RWPE1 (cell line): Measurements from ENCODE around the gene TTYH1.

ENCODE experiments used
- CTCF ChIA-PET: fragments of 350-600 bp; sonication (Branson Sonifier 250); formaldehyde crosslinking; extraction: SDS; loops from one replicate; lab custom pipeline; 2021; lab: Yijun Ruan, JAX
- POLR2A ChIA-PET: fragments of 400-600 bp; formaldehyde crosslinking; extraction: SDS; loops from one replicate; lab custom pipeline; 2020; ENCODE audit warnings: antibody characterized with exemption; ENCODE audit not compliant: low non-redundant PET; lab: Yijun Ruan, JAX
- DNase-seq: peaks from one replicate; pipeline ENCODE4 v3.0.0; 2012; ENCODE audit warnings: low spot score
- H3K27ac ChIP-seq: fragments of 450-650 bp; 2 replicates; pipeline ENCODE4 v1.5.1; 2017
- CTCF ChIP-seq: fragments of 450-650 bp; conservative IDR thresholded peaks from 2 replicates; pipeline ENCODE4 v1.5.1; 2017; ENCODE audit warnings: low read depth, mild to moderate bottlenecking

The TTYH1 gene

GRCh38 chr19:54469496-54469934, 54.3 kb downstream of the TTYH1 start:
- no peak for DNase-seq
- CTCF ChIA-PET: no interaction called here
- POLR2A ChIA-PET: no interaction called here
- no peak for TF ChIP-seq CTCF
- H3K27ac ChIP-seq: peak overlapping the region; percentile 67

- ChIA-PET POLR2A (no interaction called here), CTCF (no interaction called here)
- peak overlapping the region; percentile 67 for H3K27ac ChIP-seq
- TF ChIP-seq CTCF: no peak
- DNase-seq: no peak
These were observed 55.1 kb downstream of the TTYH1 start for GRCh38 chr19:54470276-54470887.

DNA sequence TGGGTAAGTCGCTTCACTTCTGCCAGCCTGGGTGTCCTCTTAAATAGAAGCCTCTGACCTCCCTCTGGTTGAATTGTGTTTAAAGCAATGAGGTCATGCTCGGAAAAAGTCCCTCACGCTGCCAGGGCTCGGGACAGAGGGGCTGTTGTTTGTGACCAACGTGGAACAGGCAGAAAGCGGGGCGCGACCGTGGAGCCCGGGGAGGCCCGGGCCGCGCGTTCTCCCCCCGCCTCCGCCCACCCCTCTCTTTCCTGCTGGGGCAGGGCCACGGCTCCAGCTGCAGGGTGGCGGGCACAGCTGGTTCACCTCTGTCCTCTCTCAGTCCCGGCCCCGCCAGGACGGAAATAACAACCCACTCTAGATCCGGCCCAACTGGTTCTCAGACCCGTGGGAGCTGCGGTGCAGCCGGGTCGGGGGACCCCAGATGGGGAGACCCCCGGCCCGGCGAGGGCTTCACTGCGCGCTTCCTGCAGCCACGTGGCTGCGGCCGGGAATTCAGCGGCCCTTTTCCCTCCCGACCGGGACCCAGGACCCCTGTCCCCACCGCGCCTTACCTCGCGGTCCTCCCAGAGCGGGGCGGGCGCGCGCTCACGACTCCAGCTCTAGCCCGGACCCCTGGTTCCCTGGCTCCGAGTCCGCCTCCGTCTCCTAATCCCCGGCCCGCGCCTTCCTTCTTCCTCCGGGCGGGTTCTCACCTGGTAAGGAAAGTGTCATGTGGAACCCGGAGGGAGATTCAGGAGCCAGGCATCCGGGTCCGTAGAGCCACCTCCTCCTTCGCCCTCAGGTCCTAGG, 55.9 kb downstream of the TTYH1 start:
- TF ChIP-seq CTCF: no peak
- ChIA-PET CTCF (interaction anchor here (1.0 kb wide), 1 partner anchor 11 kb away, joined by 3 read pairs; no protein-coding TSS in a partner anchor), POLR2A (no interaction called here)
- peak overlapping the region; percentile 65 for H3K27ac ChIP-seq
- DNase-seq: peak; percentile 47

DNA sequence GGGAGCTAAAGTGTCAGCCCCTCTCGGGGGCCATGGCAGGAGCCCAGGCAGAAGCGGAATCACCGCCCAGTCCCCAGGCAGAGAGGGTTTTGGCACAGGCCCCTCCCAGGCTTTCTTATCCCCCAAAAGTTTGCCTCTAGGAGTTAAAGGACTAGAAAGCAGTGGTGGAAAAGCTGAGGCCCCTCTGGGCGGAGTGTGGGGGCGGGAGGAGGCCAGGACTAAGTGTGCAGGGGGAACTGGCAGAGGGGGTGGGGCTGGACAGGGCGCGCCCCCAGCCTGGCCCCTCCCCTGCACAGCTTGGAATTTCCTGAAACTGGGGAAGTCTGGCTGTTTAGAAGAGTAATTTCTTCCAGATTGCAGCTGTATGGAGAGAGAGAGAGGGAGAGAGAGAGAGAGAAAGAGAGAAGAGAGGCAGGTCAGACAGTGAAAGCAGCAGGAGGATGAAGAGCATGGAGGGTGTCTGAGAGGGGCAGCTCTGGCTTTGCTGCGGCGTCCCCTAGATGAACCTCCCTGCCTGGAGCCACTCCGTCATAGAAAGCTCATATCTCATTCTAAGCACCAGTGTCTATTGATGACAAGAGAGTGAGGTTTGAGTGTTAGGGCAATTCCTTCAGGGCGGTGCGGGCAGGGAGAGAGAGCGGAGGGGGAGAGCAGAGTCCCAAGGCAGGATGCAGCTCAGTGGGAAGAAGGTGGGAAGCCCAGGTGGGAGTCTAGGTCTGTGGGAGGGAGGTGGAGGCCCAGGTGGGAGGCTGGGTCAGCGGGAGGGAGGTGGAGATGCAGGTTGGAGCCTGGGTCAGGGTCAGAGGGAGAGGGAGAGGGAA, 58.0 kb downstream of the TTYH1 start, which contains the start of gene CDC42EP5:
TSS of gene CDC42EP5 (minus strand) at position 226 of the 821 bp plus-strand sequence. CDS start 7,749 bp downstream, outside the sequence.
- peak within 1 kb of the TSS; percentile 83 for H3K27ac ChIP-seq
- DNase-seq: no peak
- ChIA-PET CTCF (interaction anchor here (0.5 to 1.5 kb wide), 5 partner anchors 8 to 949 kb away, joined by 3 to 5 read pairs (median 5); no protein-coding TSS in a partner anchor), POLR2A (interaction anchor here (1.4 kb wide), 1 partner anchor 10 kb away, joined by 4 read pairs; the partner anchor contains the start of gene LENG9)
- no peak for TF ChIP-seq CTCF

DNA sequence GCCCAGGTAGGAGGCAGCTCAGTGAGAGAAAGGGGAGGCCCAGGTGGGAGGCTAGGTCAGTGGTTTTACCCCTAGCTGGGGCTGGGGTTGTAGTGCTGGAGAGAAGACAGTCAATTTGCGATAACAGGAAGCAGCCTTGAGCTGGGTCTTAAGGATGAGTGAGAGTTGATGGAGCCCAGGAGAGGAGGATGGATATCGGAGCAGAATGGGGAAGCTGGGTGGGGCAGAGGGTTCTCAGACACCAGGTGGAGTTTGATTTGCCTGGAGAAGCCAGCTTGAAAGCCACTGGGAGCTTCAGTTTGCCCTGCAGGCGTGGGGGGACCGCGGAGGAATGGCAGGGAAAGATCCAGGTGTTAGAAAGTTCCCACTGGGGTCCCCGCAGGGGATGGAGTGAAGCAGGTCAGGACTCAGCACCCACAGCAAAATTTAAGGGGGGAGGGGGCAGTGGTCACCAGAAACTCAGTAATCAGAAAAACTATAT, 58.7 kb downstream of the TTYH1 start:
- ChIA-PET POLR2A (interaction anchor here (1.4 kb wide), 1 partner anchor 10 kb away, joined by 4 read pairs; the partner anchor contains the start of gene LENG9), CTCF (interaction anchor here (0.5 to 1.5 kb wide), 4 partner anchors 8 to 949 kb away, joined by 4 to 5 read pairs (median 5); no protein-coding TSS in a partner anchor)
- no peak for DNase-seq
- peak overlapping the region; percentile 83 for H3K27ac ChIP-seq
- TF ChIP-seq CTCF: no peak

DNA sequence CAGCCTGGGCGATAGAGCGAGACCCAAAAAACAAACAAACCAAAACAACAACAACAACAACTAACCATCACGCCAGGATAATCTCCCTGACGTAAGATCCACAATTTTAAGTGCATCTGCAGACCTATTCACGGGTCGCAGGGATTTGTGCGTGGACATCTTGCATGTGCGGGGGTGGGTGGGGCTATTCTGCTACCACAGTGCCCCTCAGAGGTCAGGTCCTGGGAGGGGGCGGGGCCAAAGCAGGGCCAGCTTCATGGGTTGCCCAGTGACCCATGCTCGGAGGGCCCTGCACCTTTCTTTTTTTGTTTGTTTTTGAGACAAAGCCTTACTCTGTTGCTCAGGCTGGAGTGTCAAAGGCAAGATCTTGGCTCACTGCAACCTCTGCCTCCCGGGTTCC, 60.4 kb downstream of the TTYH1 start:
- DNase-seq: no peak
- ChIA-PET CTCF (no interaction called here), POLR2A (no interaction called here)
- no peak overlapping the region for H3K27ac ChIP-seq
- TF ChIP-seq CTCF: no peak
